Limb (tissue), 2 donors: ENCODE data around the gene DDX21.
"Not testable (repeated sequence)": the region's sequence is repeated elsewhere in the genome, so short reads cannot be mapped to it uniquely, and the experiment has no call there.

Experiments used
- DNase-seq, 2 donors: peaks; one replicate each; pipeline ENCODE4 v3.0.0-alpha.2; 2016; ENCODE audit errors: extremely low spot score in 2 of 2

The DDX21 gene

DNA sequence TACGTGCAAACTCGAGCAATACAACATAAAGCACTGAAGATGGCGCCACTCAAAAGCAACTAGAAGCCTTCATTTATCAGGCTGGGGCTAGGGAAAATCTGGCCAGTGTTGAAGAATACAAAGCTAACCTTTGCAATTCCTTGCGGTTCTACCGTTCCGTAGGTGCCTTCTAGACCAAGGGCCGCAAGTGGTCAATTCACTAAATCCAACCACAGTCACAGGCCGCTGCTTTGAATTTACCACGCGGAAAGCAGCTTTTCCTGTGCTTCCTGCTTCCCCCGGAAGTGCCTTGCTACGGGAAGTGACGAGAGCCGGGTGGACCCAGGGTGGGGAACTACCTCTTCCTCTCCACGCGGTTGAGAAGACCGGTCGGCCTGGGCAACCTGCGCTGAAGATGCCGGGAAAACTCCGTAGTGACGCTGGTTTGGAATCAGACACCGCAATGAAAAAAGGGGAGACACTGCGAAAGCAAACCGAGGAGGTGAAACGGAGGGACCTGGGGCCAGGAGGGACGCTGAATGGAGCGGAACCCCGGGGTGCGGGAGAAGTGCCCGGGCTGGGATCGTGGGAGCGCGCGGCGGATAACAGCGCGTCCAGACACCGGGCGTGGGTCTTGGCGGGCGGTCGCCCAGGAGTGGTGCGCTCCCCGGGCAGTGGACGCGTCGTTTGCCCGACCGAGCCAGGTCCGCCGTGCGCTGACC, at the start of gene DDX21:
Gene DDX21, plus strand, starts transcription at position 339 of the 701 bp plus-strand sequence. Its CDS starts 56 bp downstream, at position 395.
- DNase-seq, result peak; percentile 91 to 94

GRCh38 chr10:68924593-68924992, 31.4 kb upstream of the DDX21 start:
- no peak for DNase-seq

- no peak for DNase-seq
These were observed 30.5 kb upstream of the DDX21 start for GRCh38 chr10:68925489-68925888.

GRCh38 chr10:68929157-68929556, 26.8 kb upstream of the DDX21 start:
- DNase-seq, result not testable (repeated sequence)

DNA sequence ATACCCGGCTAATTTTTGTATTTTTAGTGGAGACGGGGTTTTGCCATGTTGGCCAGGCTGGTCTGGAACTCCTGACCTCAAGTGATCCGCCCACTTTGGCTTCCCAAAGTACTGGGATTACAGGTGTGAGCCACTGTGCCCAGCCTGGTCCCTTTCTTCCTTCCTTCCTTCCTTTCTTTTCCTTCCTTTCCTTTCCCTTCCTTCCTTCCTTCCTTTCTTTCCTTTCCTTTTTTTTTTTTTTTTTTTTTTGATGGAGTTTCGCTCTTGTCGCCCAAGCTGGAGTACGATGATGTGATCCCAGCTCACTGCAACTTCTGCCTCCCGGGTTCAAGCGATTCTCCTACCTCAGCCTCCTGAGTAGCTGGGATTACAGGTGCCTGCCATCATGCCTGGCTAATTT, 26.1 kb upstream of the DDX21 start:
- not testable (repeated sequence) for DNase-seq

GRCh38 chr10:68932860-68933259, 23.1 kb upstream of the DDX21 start:
- not testable (repeated sequence) for DNase-seq

DNA sequence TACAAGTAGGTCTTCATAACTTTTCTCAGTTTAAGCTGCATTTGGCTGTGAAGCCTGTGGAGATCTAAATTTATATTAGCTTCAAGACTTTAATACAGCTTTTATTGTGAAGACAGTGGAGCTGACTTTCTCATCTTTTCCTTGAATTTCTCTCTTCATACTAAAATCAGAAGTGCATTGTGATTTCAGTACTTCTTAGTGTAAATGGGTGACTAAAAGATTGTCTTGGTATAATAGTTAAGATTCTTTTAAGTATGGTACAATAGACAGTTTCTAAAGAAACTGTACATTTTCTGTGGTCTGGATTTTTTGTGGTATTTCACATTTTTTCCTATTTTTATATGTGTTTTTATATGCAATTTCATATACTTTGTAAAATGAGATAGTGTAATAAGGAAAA, 21.0 kb upstream of the DDX21 start:
- no peak for DNase-seq

DNA sequence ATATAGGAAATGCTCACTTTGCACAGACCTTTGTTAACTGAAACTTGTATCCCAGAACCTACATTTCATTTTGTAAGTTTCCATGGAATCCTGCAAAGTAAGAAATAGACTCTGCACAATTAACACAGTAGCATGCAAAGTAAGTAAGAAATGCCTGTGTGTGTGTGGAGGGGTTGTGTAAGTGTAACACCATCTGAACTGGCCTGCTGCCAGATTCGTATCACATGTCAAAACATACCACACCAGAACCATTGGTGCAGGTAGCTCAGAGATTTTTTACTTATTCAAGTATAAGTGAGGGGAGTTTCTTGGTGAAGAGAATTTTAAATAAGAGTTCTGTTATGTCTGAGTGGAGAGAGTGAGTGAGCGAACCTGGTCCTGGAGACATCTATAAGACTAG, 17.9 kb upstream of the DDX21 start:
- DNase-seq, result no peak

GRCh38 chr10:68938884-68939283, 17.1 kb upstream of the DDX21 start:
- DNase-seq, result no peak

DNA sequence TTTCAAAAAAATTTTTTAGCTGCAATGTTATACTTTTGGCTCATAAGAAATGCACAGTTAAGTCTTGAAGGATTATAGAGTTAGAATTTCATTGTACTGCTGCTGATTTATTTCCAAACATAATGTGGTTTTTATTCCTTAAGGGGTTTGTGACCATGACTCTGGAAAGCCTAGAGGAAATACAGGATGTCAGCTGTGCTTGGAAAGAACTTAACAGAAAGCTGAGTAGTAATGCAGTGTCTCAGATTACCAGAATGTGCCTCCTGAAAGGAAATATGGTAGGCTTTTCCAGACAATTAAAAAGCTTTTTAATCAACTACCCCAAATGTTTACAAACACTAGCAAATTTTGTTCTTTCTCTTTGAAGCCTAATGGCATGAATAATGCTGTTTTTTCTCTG, 15.1 kb upstream of the DDX21 start:
- not testable (repeated sequence) for DNase-seq

GRCh38 chr10:68950598-68950997, 5.4 kb upstream of the DDX21 start:
- no peak for DNase-seq

- DNase-seq, result no peak
These were observed 1.1 kb upstream of the DDX21 start for GRCh38 chr10:68954904-68955303.

- no peak for DNase-seq
These were observed 577 bp upstream of the DDX21 start for GRCh38 chr10:68955355-68955831.

DNA sequence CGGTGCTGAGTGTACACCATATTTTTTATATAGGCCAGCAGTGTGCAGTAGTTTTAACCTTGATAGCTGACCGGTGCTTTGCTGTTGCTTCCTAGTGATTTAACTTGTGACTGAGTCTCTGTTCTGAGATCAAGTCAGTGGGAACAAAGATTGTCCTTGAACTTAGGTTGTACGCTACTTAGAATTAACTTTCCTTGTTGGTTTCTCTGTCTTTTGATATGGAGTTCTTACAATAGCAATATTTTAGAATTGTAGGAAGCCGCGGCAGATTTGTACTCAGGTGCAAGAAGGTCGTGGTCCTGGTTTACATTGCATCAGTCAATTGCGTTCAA, 1.3 kb downstream of the DDX21 start:
- no peak for DNase-seq

- DNase-seq, result no peak
These were observed 1.7 kb downstream of the DDX21 start for GRCh38 chr10:68957654-68958053.

GRCh38 chr10:68959695-68960527, 3.9 kb downstream of the DDX21 start:
- no peak for DNase-seq

DNA sequence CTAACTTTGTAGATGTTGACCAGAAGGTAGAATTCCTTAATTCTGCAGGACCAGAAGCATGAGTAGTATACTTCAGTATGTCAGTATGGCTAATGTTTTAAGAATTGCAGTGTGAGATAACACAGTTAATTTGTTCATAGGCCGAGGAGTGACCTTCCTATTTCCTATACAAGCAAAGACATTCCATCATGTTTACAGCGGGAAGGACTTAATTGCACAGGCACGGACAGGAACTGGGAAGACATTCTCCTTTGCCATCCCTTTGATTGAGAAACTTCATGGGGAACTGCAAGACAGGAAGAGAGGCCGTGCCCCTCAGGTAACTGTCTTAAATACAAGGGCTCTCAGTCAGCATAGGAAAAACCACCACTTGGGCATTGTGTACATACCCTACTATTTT, 7.2 kb downstream of the DDX21 start:
- no peak for DNase-seq

- no peak for DNase-seq
These were observed 18.0 kb downstream of the DDX21 start for GRCh38 chr10:68973975-68974374.

- DNase-seq, result not testable (repeated sequence)
These were observed 20.0 kb downstream of the DDX21 start for GRCh38 chr10:68975936-68976473.

GRCh38 chr10:68979738-68980137, 23.8 kb downstream of the DDX21 start:
- not testable (repeated sequence) for DNase-seq

- DNase-seq, result no peak
These were observed 25.1 kb downstream of the DDX21 start for GRCh38 chr10:68981074-68981473.

GRCh38 chr10:68982389-68982788, 26.4 kb downstream of the DDX21 start:
- no peak for DNase-seq
